GM18873 (cell line): Measurements from ENCODE around the gene HIP1R.
"Not testable (repeated sequence)": the region's sequence is repeated elsewhere in the genome, so short reads cannot be mapped to it uniquely, and the experiment has no call there.

Source experiments
- ATAC-seq: cut with Tn5 transposase; IDR thresholded peaks from one replicate; pipeline ENCODE4 v1.9.1; 2021; ENCODE audit warnings: mild to moderate bottlenecking, moderate library complexity, moderate number of reproducible peaks; ENCODE audit not compliant: unreplicated experiment, low FRiP score

Gene HIP1R

DNA sequence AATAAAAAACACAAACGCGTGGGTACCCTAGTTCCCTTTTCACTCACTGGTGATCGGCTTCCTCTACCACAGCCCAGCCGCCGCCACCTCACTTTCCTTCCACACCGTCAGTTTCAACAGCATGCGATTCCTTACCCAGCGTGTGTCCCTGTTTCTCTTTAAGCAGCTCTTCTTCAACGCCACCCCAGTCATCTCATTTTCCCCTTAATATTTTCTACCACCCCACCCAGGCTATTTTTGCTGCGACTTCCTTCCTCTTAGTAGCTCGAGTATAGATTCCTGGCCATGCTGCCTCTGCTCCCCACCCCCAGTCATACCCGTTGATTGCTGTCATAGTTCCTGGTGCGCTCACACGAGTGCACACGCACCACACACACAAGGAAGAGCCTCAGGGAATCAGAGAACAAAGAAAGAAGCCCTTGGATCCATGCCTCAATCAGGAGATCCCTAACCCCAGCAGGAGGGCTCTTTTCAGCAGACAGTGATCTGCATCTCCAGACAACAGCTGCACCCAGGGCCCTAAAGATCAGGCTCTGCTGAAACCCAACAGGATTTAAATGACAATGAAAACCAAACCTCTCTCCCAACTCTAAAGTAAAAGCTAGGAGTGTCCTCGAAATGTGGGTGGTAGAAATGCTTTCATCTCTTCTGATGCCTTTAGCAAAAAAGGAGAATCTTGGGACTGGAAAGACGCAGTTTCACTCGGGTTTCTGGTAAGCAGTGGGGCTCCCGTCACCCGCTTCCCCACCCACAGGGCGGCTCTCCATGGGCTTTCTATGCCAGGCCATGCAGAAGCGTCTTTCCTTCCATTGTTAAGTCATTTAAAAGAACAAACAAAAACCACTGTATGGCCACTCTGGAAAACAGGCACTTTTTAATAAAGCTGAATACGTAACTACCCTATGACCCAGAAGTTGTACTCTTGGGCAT lies 36.9 kb downstream of the HIP1R start:
- no peak for ATAC-seq

DNA sequence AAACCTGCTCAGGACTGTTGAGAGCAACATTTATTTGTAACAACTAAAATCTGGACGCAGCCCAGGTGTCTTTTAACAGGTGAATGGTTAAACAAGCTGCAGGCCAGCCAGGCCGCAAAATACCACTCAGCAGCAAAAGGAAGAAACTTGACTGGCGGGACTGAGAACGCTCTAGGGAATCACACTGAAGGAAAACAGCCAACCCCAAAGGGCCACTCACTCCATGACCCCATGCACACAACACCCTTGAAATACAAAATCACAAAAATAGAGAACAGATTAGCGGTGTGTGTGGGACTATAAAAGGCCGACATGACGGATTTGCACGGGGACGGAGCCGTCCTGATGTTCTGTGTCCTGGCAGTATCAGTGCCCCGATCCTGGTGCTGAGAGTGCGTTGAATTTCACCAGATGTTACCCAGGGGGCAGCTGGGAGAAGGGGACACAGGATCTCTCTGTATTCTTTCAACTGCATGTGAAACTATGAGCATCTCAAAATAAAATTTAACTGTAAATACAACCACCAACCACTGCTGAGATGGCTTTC lies 37.6 kb downstream of the HIP1R start:
- ATAC-seq = no peak

DNA sequence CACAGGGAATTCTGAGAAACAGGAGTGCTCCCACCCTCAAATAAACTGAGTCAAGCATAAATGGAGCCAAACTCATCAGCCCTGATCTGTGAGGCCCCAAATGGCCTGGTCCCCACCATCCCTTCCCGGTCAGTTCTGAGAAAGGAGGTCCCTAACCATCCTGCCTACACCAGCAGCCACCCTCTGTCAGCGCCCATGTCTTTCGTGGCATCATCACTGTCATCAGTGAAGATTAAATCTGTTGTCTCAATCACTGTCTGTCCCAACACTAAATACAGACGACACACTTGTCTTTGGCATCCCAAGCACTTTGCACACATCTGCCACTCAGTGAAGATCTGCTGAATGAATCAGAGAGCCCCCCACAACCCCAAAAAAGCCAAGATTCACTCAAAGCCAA lies 38.3 kb downstream of the HIP1R start:
- ATAC-seq = no peak

DNA sequence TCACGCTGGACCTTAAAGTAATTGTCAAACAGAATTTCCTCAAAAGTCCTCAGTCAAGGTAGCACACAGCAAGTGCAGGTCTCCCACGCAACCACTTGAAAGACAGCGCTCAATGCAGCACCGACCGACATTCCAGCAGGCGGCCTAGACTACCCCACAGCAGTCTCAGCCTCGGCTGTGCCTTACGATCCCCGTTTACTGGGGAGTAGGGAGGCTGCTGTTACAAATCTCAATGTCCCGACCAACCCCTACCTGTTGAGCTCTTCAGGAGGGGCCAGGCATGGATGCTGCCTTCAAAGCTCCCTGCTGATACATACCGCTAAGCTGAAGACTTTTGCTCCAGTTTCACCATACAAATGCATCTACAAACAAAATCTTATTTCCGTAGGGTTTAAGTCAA lies 38.8 kb downstream of the HIP1R start:
- ATAC-seq = no peak

DNA sequence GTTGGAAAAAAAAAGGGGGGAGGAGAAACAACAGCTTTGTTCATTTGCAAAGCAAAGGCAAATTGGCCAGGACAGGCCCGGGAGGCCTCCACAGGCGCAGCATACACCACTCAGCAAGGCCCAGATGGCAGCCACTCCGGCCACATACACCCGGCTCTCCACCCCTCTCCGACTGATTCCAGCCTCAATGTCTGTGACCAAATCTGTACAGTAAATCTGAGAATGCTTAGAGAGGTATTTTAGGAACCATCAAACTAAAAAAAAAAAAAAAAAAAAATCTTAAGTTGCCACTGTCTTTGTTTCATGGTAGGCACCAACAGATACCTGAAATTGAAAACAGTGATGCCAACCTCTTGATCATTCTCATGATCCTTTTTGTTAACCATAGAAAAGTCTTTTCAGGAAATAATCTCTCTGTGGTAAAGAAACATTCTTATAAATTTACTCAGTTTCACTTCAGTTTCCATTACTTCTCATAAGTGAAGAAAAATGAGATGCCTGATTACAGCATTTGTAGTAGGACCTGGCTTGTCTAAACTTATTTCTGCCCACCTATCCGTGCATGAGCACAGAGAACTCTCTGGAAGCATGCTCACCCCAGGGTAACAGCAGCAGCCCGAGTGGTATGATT lies 40.4 kb downstream of the HIP1R start:
- peak; percentile 59 for ATAC-seq

DNA sequence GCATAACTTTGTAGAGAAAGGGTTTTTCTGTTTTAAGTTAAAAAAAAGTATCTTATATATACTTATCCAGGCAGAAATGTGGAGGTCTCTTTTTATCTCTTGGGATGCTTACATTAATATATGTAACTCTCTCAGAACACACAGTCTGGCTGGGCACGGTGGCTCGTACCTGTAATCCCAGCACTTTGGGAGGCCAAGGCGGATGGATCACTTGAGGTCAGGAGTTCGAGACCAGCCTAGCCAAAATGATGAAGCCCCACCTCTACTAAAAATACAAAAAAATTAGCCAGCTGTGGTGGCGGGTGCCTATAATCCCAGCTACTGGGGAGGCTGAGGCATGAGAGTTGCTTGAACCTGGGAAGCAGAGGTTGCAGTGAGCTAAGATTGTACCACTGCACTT lies 41.0 kb downstream of the HIP1R start:
- not testable (repeated sequence) for ATAC-seq

DNA sequence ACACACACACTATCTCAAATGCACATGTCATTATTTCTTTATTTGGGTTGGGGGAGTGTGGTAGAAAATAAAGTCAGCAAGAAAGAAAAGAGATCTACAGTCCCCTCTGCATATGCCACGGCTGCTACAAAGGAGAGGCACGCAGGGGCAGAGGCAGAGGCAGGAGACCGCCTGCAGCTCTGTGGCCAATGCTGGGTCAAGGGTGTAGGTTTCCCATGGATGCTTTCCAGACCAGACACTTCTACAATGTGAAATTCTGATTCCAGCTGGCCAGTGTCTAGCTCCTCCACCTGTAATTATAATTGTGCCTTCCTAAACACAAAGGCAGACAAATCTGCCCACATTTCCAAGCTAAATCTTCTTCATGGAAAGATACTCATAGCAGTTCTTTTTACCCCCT lies 41.5 kb downstream of the HIP1R start:
- no peak for ATAC-seq

DNA sequence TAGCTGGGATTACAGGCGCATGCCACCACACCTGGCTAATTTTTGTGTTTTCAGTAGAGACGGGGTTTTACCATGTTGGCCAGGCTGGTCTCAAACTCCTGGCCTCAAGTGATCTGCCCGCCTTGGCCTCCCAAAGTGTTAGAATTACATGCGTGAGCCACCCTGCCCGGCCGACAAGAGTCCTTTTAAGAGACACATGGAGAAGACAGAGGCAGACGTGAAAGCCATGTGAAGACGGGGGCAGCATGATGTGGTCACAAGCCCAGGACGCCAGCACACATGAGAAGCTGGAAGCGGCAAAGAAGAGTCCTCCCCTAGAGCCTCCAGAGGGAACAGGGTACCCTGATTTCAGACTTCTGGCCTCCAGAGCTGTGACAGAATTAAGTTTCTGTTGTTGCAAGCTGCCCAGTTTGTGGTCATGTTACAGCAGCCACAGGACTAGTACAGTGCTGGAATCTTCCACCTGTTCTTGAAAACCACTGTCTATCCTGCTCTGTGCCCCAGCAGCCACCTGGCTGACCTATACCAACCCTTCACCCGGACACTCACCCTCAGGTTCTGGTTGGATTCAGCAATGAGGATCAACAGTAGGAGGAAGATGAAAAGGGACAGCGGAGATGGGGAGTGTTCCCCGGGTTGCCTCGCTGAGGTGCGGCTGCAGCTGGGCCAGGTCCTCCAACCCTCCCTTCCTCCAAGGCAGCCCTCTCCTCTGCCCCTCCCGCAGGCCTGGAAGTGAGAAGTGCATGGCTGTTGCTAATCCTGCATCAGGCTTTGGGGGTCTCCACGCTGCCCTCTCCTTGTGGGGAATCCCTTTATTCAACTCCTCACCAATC lies 43.7 kb downstream of the HIP1R start:
- no peak for ATAC-seq

DNA sequence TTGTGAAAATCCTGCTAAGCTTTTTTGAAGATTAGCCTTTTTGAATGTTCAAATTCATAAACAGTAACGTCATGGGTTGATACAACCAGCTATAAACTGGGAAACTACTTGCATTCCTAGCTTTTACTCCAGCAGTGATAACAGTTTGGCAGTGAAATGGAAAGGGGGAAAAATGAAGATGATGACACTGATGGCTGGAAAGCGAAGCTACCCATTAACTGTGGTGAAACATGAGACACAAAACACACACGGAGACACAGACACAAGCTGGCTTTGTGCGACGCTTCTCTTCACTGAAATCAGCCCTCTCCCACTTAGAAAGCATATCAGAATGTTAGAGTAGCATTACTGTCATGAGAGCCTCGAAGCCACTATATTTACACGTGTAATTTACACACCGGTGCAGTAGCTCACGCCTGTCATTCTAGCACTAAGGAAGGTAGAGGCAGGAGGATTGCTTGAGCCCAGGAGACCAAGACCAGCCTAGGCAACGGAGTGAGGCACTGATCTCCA lies 45.0 kb downstream of the HIP1R start:
- ATAC-seq = no peak

DNA sequence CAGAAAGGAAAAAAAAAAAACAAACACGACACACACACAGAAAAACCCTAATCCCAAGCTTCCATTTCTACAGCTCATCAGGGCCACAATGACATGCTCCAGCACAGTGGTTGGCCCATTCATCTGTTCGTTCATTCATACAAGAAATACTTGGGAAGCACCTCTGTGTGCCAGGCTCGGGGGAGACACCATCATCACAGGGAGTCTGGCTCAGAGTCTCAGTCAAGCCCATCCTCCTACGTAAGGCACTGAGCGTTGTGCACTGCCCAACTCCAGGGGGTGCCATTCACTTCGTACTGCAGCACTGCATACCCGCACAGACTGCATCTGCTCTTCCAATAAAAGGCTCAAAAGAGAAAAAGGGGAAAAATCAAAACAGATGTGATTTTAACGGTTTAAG lies 45.4 kb downstream of the HIP1R start:
- no peak for ATAC-seq

DNA sequence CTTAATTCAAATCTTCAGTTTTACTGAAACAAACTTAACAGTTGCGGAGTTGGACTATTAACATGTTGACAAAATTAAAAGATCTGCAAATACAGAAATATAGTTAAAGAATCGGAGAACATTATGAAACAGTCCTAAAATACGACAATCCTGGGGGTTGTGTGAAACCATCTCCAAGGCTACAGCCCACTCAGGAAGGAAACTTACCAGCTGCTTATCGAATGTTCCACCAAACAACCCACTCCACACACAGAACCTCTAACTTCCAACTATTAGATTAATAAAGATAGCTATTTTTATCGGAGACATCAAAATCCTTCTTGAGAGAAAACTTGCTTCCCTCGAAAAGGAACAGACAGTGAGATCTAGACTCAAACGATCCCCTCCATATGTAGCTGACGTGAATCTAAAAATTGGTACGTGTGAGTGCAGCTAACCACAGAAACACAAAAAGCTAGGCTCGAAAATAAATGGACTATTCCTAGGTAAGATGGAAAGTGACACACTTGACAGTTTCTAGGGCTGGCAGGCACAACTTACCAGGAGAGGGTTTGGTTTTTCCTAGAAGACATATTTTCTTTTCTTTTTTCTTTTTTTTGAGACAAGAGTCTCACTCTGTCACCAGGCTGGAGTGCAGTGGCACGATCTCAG lies 47.8 kb downstream of the HIP1R start:
- no peak for ATAC-seq

DNA sequence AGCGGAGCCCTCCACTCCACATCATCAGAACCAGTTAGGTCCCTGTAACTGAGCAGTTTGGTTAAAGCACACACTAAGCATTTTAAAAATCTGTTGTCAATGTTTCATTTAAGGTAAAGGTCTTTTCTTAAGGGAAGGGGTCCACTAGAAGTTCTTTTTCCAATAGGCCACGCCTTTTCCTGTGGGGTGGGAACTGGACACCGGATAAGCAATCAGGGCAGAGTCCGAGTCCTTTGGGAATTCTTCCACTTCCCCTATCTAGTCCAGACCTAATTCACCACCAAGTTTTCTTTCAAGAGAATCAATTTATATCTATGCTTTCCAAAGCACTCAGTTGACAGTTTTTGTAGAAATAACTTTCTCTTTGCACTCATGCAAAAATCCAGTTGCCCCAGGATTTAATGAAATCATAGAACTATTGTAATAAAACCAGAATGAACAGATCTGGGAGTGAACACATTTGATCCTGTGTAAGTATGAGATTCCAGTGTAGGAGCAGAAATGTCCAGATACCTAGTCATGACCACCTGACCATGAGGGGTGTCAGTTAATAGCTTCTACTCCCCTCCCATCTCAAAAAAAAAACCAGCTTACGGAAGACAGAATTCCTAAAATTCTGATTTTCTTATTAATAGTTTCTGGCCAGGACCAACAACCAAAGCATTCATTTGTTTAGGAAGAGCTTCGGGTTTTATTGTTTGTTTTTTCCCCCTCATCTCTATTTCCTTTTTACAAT lies 49.0 kb downstream of the HIP1R start:
- ATAC-seq = no peak

DNA sequence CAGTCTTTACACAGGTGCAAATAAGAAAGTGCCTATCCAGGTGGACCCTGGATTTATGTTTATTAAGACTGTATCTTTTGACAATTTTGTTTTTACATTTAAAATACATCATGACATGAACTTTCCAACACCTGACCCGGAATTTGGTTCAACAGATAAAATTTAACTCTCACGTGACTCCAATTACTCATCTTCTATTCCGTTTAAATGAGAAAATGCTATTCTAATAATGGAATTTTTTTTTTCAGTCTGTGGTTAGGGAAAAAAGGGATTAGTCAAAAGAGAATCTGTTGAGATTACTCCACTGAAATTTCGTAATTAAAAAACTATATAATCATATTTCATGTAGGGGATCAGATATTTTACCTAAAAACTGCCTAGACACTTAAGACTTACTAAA lies 49.6 kb downstream of the HIP1R start:
- ATAC-seq = no peak

DNA sequence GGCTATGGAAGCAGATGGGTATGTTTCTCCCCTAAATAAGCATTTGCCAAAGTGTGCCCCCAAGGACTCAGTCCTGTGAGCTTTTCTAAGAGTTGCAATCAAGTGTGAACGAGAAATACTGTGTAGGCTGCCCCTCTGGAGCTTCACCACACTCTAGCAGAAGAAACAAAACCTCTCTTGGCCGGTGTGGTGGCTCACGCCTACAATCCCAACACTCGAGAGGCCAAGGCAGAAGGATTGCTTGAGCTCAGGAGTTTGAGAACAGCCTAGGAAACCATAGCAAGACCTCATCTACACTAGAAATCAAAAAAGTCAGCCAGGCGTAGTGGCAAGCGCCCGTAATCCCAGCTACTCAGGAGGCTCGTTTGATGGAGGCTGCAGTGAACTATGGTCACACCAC lies 50.9 kb downstream of the HIP1R start:
- no peak for ATAC-seq

DNA sequence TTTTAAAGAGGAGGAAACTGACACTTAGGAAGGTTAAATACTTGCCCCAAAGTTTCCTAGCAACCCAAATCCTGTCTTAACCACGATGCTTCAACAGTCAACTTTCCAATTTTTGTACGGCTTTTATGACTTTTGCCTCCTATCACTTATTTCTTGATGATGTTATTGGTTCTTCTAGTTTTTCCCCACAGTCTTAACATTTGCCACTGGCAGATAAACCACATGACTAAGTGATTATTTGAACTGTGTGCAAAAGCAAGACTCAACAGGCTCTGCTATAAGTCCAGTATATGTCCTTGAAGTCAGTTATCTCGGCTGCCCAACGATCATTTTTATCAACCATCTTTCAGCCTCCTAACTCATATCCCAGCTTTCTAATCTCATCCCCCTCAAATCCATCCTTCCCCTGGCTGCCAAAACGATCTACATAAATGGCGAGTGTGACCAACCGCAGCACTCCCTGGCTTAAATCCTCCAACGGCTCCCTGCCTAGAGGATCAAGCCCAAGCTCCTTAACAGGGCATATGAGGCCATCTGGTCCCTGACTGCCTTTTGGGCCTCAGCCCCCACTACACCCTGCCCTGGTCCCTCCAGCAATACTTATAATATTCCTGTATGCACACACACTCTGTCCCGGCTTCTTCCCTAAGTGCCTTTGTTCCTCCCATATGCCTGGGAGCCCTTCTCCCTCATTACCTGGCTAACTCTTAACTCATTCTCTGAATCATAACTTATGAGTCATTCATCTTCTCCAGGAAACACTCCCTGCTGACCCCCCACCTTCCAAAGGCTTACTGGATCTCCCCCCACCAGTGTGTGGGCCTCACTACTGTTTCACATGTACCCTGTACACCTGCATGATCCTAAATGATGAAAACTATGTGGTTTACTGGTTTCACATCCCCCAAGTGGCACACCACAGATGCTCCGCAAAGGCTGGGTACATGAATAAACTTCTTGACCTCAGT lies 51.9 kb downstream of the HIP1R start:
- peak; percentile 86 for ATAC-seq

DNA sequence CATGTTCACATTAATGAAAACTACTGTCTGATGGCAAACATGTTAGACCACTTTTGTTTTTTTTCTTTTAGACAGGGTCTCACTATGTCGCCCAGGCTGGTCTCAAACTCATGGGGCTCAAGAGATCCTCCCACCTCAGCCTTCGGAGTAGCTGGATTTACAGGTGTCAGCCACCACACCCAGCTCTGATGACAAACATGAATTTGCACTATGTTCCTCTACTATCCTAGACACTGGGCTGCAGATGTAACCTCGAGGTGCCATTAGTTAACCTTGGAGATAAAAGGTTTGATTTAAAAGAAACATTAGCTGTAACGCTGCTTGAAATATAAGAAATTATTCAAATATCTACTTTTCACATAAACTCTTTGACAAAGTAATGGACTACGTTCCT lies 52.6 kb downstream of the HIP1R start:
- peak; percentile 26 for ATAC-seq

DNA sequence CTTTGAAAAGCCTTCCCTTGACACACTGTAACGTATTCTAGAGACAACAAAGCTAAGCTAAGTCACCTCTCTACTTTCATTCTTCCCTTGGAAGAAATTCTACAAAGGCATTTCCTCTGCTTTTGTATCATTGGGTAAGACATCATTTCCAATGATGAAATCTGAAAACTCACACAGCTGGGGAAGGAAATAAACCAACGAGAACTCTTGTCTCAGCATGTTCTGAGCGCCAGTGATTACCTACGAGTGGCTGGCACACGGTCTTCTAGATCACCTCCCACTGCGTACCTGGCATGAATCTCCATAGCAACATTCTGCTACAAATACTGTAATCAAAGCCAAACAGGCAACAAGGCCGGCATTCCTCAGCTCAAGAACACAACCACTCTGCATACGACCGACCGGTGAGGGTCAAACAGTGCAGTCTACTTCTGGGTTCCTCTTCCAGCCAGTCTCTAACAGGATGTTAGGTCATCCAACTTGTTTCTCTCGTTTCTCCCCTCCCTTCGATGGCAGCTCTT lies 53.0 kb downstream of the HIP1R start:
- no peak for ATAC-seq
